BJ (cell line): ENCODE data around the gene DOCK1. TPM values are rescaled to one million over a fixed set of nuclear protein-coding genes. Genes with fewer than 3 reads are reported as not detected.

Source experiments
- CTCF ChIA-PET: fragments of 350-600 bp; formaldehyde crosslinking; extraction: SDS; loops from one replicate; lab custom pipeline; 2021; ENCODE audit warnings: antibody characterized with exemption, inconsistent platforms; lab: Yijun Ruan, JAX
- POLR2A ChIA-PET: fragments of 300-600 bp; sonication (Branson Sonifier 250); formaldehyde crosslinking; extraction: SDS; loops from one replicate; lab custom pipeline; 2021; ENCODE audit warnings: antibody characterized with exemption; lab: Charles Lee
- DNase-seq: peaks from one replicate; pipeline ENCODE4 v3.0.0-alpha.2; 2011; ENCODE audit warnings: low read depth
- H3K27me3 ChIP-seq: 2 replicates; pipeline ENCODE4 v1.6.0; 2011; ENCODE audit warnings: low read length; ENCODE audit not compliant: control insufficient read depth, insufficient read depth
- H3K36me3 ChIP-seq: 2 replicates; pipeline ENCODE4 v1.5.1; 2011; ENCODE audit warnings: low read length; ENCODE audit not compliant: control insufficient read depth, insufficient read depth
- H3K4me3 ChIP-seq: 2 replicates; pipeline ENCODE4 v1.5.1; 2011; ENCODE audit warnings: low read depth, mild to moderate bottlenecking, control low read depth, low read length
- polyA plus RNA-seq: library from polyadenylated mRNA; depleted of rRNA; stranded (reverse); fragments of >200 nt; gene quantifications from 2 replicates; pipeline ENCODE4 v1.2.3, GENCODE V29; 2011
- TF ChIP-seq, protein P1 (sequence below): IDR thresholded peaks from 2 replicates; pipeline ENCODE4 v1.5.1; 2011; ENCODE audit warnings: low read depth, mild to moderate bottlenecking, control low read depth, inconsistent platforms, low read length, moderate library complexity; ENCODE audit not compliant: insufficient read depth

DOCK1 gene
- polyA plus RNA-seq, 1 experiment: 20.0 TPM

DNA sequence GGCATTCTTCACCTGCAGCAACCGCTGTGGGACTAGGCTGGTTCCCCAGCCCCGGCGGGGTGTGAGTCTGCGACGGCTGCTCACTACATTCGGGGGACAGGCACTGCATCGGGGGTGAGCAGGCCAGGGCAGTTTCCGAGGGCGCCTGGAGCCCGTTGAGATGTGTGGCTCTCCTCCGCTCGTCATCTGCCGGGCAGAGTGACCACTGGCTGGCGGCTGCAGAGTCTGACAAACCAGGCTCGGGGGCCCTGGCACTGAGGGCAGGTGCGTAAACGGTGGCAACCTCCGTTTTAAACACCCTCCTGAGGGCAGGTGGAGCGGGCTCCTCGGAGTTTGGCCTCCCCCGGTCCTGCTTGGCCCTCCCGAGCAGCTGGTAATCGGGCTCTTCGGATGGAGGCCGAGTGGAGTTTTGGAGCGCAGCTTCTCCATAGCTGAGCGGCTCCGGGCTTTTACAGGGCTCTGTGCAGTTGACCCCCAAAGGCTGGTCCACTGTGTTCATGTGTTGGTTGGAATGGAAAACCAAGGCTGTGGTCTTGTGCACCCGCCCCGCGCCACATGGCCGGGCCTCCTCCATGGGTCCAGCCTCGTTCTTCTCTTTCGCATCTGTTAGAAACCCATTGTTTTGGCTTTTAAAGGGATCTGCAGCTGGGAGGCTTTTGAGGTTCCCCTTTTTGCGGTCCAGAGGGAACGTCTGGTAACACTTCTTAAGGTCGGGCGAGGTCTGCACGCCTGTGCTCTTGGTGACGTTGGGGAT lies 270.3 kb downstream of the DOCK1 start:
- H3K4me3 ChIP-seq: no peak overlapping the region
- ChIA-PET POLR2A (no interaction called here), CTCF (no interaction called here)
- peaks cover 7% of the 10 kb centered on the region for H3K36me3 ChIP-seq
- DNase-seq: no peak
- no peaks in the 10 kb centered on the region for H3K27me3 ChIP-seq
- TF ChIP-seq, protein P1, sequence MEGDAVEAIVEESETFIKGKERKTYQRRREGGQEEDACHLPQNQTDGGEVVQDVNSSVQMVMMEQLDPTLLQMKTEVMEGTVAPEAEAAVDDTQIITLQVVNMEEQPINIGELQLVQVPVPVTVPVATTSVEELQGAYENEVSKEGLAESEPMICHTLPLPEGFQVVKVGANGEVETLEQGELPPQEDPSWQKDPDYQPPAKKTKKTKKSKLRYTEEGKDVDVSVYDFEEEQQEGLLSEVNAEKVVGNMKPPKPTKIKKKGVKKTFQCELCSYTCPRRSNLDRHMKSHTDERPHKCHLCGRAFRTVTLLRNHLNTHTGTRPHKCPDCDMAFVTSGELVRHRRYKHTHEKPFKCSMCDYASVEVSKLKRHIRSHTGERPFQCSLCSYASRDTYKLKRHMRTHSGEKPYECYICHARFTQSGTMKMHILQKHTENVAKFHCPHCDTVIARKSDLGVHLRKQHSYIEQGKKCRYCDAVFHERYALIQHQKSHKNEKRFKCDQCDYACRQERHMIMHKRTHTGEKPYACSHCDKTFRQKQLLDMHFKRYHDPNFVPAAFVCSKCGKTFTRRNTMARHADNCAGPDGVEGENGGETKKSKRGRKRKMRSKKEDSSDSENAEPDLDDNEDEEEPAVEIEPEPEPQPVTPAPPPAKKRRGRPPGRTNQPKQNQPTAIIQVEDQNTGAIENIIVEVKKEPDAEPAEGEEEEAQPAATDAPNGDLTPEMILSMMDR: no peak

DNA sequence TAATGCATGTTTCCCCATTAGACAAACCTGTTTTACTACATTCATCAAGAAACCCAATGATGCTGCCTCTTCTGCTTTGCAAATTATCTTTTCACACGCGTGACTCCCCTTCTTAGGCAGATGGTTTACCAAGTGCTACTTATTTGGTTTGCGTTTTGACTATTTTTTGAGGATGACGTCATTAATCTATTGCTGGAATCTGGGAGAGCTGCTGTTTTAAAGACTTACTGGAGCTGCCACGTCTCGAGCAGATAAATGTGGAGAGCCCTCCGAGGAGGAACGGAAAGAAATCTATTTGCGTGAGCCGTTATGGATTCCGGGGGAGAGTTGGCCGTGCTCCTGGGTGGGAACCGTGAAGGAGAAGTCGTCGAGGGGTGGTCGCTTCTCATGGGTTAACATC lies 271.4 kb downstream of the DOCK1 start:
- no peaks in the 10 kb centered on the region for H3K27me3 ChIP-seq
- peaks cover 7% of the 10 kb centered on the region for H3K36me3 ChIP-seq
- POLR2A ChIA-PET: no interaction called here
- TF ChIP-seq, protein P1: no peak
- no peak for DNase-seq
- CTCF ChIA-PET: interaction anchor here (1.3 kb wide), 1 partner anchor 17 kb away, joined by 3 read pairs; no protein-coding TSS in a partner anchor
- no peak overlapping the region for H3K4me3 ChIP-seq

DNA sequence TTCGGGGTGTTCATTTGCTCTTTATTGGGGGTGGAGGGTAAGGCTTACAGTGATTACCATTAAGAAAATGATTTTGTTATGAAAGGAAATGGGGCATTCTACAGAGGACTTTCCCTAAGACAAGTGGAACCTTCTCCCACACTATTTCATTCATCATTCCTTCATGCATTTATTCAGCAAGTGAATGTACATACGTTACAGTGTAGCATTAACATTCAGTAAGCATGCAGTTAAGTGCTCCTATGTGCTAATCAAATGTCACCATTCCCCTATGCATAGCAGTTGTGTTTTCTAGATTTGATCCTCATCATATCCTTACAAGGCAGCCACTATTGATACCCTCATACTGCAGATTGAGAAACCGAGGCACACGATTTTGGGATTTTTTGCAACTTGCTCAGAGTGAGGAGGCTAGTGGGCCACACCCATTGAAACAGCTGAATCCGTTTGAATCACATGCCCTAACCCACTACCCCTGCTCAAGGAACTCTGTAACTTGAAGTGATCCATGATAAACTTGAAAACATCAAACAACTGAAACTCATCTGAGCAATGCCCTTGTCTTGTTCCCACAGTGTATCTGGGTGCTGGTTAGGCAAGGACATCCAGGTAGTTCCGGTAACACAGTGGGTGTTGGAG lies 274.5 kb downstream of the DOCK1 start:
- TF ChIP-seq, protein P1: no peak
- no peak for DNase-seq
- POLR2A ChIA-PET: no interaction called here
- CTCF ChIA-PET: no interaction called here
- Histone ChIP-seq H3K36me3 (peaks cover 6% of the 10 kb centered on the region), H3K4me3 (no peak overlapping the region), H3K27me3 (no peaks in the 10 kb centered on the region)

DNA sequence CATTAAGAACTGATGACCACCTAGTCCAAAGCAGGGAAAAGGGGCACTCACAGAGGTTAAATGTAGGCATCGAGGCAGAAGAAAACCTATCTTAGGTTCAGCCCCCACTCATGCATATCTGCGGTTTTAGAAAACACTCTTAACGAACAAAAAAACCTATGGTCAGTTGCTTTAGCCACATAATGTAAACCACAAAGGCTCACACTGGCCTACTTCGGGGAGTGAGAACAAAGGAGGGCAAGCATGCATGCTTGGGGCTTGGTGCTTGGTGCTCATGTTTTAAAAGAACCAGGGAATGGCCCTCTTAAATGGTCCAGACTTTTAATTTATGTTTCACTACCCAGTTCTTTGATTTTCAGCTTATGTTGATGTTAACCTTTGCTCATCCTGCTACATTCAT lies 276.9 kb downstream of the DOCK1 start:
- CTCF ChIA-PET: no interaction called here
- TF ChIP-seq, protein P1: no peak
- Histone ChIP-seq H3K4me3 (no peak overlapping the region), H3K27me3 (no peaks in the 10 kb centered on the region), H3K36me3 (peaks cover 6% of the 10 kb centered on the region)
- DNase-seq: no peak
- POLR2A ChIA-PET: no interaction called here

DNA sequence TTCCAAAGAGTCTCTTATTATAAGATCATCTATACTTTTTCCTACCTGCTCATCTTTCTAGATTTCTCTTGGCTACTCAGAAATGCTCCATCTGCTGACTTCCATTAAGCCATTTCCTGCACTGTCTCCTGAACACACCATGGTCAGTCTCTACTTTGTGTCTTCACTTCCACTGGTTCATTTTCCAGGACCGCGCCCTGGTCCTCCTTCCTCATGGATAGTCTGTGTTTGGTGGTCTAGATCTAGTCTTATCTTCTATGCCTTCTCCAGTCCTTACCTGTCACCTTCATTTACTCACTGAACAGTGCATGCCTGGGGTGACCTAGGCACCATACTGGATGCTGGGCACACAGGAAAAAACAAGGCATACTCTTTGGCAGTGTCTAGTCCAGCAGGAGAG lies 279.4 kb downstream of the DOCK1 start:
- no peak for DNase-seq
- POLR2A ChIA-PET: no interaction called here
- CTCF ChIA-PET: no interaction called here
- TF ChIP-seq, protein P1: no peak
- H3K36me3 ChIP-seq: peaks cover 1% of the 10 kb centered on the region; the same call in 1 of the 2 replicates
- H3K4me3 ChIP-seq: no peak overlapping the region
- no peaks in the 10 kb centered on the region for H3K27me3 ChIP-seq
